HG02885 (cell line): ENCODE results near the gene ZNHIT2.
"Not testable (repeated sequence)": the region's sequence is repeated elsewhere in the genome, so short reads cannot be mapped to it uniquely, and the experiment has no call there.

Experiments
- ATAC-seq: cut with Tn5 transposase; IDR thresholded peaks from one replicate; pipeline ENCODE4 v1.9.1; 2021; ENCODE audit warnings: mild to moderate bottlenecking; ENCODE audit not compliant: unreplicated experiment, poor library complexity

Gene ZNHIT2

DNA sequence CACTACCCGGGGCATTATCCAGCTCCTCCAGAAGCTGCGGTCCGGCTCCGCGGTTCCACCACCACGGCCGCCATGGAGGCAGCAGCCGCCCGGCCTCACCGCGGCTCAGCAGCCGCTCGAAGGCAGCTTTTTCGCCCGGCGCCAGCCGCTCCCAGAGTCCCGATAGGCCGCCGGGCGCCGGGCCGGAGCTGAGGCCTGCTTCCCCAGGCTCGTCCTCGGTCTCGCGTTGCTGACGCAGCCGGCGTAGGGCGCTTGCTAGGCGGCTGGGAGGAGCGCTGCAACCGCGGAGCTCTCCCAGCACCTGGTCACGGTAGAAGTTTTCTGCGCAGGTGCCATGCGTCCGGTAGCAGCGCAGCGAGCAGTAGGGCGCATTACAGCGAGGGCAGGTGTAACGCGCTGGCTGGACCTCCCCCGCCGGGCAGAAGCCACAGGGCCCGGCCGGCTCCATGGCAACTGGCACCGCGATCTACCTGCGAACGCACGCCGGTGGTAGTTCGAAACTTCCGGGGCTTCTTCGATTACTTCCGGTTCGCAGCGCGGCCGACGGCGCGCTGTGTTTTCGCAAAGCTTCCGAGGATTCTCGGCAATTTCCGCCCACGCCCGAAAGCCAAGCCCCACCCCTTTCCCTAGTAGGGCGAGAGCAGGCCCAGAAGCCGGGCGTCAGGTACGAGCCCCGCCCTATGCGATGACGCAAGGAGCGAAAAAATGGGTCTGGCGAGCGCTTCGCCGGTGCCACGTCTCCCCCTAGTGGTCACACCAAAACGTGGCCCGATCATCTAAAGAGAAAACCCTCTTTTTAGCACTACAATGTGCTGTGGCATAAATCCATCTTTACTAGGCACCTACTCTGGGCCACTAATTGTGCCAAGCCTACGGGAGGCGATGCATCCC lies at the start of gene ZNHIT2:
TSS of gene ZNHIT2 (minus strand) at position 496 of the 891 bp plus-strand sequence. CDS start at position 448, 48 bp downstream.
- peak; percentile 70 for ATAC-seq

GRCh38 chr11:65166893-65167292 lies 49.4 kb upstream of the ZNHIT2 start:
- no peak for ATAC-seq

DNA sequence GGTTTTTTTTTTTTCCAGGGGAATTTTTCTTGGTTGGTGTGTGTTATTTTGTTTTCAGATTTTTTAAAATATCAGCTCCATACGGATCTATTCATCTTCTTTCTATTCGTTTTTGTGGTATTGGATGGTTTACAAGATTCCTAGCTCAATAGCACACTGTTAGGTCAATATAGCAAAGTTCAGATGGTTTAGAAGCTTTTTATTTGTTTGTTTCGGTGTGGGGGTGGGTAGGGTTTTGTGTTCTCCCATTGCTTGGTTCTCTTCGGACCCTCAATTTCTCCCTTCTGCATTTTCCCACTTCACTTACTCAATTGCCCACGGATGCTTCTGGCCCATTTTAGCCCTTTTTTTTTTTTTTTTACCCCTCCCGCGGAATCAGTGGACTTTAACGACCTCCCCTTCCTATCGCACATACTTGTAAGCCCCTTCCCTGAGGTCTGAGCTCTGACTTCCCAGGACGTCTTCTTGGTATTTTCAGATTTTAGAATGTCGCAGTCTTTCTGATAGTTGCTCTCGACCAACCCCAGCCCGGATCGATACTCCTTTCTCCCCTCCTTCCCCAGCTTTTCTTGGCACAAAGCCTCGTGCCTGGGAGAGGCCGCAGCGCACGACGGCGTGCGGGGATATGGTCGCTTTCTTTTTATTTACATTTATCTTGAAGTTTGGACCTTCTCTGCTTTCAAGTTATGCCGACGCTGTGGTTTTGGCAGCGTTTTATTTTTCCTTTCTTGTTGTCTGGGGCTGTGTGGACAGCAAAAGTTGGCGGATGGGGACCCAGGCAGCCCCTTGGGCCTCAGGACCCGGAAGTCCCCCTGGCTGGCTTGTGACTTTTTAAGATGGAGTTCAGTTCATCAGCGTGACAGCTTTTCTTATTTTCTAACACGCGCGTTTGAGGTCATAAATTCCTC lies 48.2 kb upstream of the ZNHIT2 start:
- no peak for ATAC-seq

DNA sequence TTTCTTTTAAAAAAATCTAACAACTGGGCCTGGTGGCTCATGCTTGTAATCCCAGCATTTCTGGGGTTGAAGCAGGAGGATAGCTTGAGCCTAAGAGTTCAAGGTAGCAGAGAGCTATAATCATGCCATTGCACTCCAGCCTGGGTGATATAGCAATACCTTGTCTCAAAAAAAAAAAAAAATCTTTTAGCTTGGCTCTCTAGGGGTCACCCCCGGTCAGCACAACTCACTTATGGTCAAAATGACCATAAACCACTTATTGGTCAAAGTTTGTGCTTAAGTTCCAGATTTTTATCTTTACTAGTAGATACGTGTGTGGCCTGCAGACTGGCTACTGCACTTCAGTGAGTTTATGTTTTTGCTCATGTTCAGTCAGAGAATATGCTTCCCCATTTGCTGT lies 46.2 kb upstream of the ZNHIT2 start:
- ATAC-seq, result no peak

DNA sequence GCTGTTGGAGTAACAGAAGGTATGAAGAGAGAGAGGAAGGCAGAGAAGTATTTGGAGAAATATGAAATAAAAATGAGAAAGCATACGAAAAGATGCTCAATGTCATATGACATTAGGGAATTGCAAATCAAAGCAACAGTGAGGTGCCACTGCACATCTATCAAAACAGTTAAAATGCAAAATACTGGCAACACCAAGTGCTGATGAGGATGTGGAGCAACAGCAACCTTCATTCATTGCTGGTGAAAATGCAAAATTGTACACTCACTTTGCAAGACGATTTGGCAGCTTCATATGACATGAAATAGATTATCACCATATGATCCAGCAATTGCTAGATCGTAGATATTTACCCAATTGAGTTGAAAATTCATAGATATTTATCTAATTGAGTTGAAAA lies 43.1 kb upstream of the ZNHIT2 start:
- ATAC-seq, result no peak

DNA sequence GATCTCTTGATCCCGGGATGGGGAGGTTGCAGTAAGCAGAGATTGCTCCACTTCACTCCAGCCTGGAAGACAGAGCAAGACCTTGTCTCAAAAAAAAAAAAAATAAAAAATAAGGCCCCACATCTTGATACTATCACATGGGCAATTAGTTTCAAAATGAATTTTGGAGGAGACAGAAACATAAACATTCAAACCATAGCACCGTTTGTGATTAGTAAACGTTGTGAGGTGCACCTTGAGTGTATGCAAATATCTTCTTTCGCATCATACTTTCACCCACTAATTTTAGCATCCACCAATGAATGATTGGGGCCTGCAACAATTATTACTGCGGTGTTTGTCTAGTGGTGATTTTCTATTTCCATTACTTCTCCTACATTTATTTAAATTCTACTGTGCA lies 41.5 kb upstream of the ZNHIT2 start:
- no peak for ATAC-seq

DNA sequence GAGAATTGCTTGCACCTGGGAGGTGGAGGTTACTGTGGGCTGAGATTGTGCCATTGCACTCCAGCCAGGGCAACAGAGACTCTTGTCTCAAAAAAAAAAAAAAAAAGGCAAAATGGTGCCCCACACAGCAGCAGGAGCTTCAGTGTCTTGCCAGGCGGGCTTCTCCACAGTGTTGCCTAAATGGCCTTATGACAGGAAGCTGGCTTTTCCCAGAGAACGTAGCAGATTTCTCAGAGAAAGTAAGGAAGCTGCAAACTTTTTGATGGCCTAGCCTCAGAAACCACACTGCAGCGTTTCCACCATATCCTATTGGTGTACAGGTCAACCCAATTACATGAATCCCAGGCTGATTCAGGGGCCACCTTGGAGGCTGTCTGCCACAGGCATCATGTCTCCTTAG lies 39.8 kb upstream of the ZNHIT2 start:
- no peak for ATAC-seq

DNA sequence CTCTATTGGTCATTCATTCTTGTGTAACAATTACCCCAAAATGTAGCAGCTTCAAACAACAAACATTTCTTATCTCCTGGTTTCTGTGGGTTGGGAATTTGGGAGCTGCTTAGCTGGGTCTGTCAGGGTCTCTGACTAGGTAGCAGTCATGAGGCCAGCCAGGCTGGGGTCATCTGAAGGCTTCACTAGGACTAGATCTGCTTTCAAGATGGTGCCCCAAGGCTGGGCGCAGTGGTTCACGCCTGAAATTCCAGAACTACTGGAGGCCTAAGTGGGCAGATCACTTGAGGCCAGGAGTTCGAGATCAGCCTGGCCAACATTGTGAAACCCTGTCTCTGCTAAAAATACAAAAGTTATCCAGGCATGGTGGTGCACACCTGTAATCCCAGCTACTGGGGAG lies 39.4 kb upstream of the ZNHIT2 start:
- no peak for ATAC-seq

DNA sequence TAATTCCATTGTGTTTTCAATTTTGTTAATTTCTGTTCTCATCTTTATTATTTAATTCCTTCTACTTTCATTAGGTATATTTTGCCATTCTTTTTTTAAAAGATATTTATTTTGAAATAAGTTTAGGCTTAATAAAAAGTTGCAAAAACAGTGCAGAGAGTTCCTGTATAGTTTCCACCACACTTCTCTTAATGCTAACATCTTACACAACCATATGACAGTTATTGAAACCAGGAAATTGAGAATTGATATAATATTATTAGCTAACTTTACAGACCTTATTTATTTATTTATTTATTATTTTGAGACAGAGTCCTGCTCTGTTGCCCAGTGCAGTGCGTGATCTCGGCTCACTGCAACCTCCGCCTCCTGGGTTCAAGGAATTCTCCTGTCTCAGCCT lies 38.8 kb upstream of the ZNHIT2 start:
- no peak for ATAC-seq

DNA sequence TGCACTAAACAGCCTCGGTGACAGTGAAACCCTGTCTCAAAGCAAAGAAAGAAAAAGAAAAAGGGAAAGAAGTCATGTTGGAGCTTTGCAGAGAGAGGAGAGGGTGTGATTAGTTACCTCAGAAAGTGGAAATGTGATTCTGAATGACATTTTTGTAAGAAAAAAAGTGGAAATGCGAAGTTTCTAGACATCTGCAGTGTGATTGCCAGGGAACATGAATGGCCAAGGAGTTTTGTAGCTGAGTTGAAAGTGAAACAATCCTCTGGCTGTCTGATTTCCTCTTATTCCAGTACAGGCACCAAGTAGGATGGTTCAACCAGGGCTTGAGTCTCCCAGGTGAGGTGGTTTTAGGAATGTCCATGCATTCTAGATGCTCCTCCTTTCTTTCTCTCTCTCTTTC lies 34.6 kb upstream of the ZNHIT2 start:
- ATAC-seq, result no peak

DNA sequence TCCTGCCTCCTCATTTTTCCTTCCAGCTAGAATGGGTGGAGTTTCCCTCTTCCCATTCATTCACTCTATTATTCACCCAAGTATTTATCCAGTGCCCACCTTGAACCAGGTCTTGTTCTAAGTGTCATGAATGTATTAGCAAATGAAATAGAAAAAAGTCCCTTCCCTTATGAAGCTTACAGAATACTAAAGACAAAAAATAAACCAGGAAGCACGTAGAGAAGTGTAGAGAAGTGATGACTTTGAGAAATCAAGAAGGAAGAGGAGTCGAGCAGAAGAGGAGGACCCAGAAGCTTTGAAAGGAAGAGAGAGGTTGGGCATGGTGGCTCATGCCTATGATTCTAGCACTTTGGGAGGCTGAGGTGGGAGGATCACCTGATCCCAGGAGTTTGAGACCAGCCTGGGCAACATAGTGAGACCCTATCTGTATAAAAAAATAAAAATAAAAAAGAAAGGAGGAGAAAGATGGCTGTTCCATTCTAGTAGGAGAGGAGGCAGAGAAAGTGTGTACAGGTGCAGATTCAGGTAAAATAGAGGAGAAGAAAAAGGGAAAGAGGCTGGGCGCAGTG lies 33.9 kb upstream of the ZNHIT2 start:
- no peak for ATAC-seq

- no peak for ATAC-seq
These were observed 33.2 kb upstream of the ZNHIT2 start for GRCh38 chr11:65150509-65151299.

- ATAC-seq, result not testable (repeated sequence)
These were observed 32.6 kb upstream of the ZNHIT2 start for GRCh38 chr11:65150131-65150508.

GRCh38 chr11:65148657-65149056 lies 31.2 kb upstream of the ZNHIT2 start:
- no peak for ATAC-seq

GRCh38 chr11:65147352-65148075 lies 30.0 kb upstream of the ZNHIT2 start:
- no peak for ATAC-seq

DNA sequence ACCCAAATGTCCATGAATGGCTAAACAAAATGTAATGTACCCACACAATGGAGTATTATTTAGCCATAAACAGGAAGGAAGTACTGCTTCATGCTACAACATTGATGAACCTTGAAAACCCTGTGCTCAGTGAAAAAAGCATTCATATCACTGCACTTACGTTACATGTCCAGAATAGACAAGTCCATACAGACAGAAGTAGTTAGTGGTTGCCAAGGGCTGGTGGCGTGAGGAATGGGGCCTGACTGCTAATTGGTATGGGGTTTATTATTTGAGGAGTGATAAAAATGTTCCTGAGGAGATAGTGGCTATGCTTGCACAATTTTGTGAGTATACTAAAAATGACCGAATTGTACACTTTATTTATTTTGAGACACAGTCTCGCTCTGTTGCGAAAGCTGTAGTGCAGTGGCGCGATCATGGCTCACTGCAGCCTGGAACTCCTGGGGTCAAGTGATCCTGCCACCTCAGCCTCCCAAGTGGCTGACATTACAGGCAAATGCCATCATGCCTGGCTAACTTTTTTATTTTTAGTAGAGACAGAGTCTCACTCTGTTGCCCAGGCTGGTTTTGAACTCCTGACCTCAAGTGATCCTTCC lies 24.5 kb upstream of the ZNHIT2 start:
- ATAC-seq, result no peak

DNA sequence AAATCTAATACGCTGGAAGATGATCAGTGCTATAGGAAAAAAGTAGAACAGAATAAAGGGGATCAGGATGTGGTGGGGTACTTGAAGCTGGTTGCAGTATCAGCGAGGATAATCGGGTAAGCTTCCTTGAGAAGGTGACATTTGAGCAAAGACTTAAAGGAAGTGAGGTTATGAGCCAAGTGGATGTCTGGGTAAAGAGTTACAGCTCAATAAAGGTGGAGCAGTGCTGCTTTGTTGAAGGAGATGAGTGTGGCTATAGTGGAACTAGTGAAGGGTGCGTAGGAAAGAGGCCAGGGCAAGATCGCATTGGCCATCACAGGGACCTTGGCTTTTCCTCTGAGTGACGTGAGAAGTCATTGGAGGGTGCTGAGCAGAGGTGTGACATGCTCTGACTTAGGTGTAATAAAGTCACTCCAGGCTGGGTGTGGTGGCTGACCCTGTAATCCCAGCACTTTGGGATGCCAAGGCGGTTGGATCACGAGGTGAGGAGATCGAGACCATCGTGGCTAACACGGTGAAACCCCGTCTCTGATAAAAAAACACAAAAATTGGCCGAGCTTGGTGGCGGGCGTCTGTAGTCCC lies 19.1 kb upstream of the ZNHIT2 start:
- no peak for ATAC-seq

DNA sequence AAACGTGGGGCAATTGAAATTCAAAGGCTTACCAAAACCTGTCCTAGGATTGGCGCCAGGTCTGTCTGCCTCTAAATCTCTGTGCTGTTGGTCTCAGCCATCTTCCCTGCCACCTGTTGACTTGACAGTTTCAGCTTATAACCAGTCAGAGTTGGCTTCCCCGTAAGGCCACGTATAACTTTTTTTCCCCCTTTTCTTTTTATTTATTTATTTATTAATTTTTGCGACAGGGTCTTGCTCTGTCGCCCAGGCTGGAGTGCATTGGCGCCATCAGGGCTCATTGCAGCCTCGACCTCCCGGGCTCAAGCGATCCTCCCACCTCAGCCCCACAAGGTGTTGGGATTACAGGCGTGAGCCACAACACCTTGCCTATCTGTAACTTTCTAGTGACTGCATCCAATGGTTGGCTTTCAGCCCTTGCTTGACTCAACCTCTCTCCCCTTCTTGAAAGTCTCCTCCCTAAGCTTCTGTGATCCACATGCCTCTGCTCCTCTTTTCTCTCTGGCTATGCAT lies 18.2 kb upstream of the ZNHIT2 start:
- no peak for ATAC-seq
